Measurements from ENCODE around the gene G6PD.

G6PD gene

GRCh38 chrX:154526901-154527675, 19.6 kb downstream of the G6PD start:
- peak overlapping the region; percentile 63; the same call in 1 of the 2 replicates for H3K4me3 ChIP-seq (ENCODE audit: low read length)
- H3K9me3 ChIP-seq (ENCODE audit: insufficient read depth, low read depth, low read length): no peaks in the 10 kb centered on the region
- peak overlapping the region; percentile 63; the same call in 1 of the 2 replicates for H3K9ac ChIP-seq (ENCODE audit: low read depth, low read length)
- peaks cover 36% of the 10 kb centered on the region for H3K27me3 ChIP-seq (ENCODE audit: insufficient read depth, low read length)
- 0 out of 2 replicates have a peak, but pooled peaks cover 4% of the 10 kb centered on the region for H3K4me1 ChIP-seq (ENCODE audit: insufficient read depth, low read length)
- no peak overlapping the region for H3K27ac ChIP-seq (ENCODE audit: low read length)
- 0 out of 2 replicates have a peak, but pooled peaks cover under 1% of the 10 kb centered on the region for H3K36me3 ChIP-seq (ENCODE audit: insufficient read depth, low read depth, low read length)

- Histone ChIP-seq H3K9me3 (ENCODE audit: insufficient read depth, low read depth, low read length) (no peaks in the 10 kb centered on the region), H3K4me1 (ENCODE audit: insufficient read depth, low read length) (0 out of 2 replicates have a peak, but pooled peaks cover 4% of the 10 kb centered on the region), H3K27me3 (ENCODE audit: insufficient read depth, low read length) (peaks cover 36% of the 10 kb centered on the region), H3K9ac (ENCODE audit: low read depth, low read length) (no peak overlapping the region), H3K27ac (ENCODE audit: low read length) (no peak overlapping the region), H3K4me3 (ENCODE audit: low read length) (no peak overlapping the region), H3K36me3 (ENCODE audit: insufficient read depth, low read depth, low read length) (no peaks in the 10 kb centered on the region)
These were observed 20.8 kb downstream of the G6PD start for GRCh38 chrX:154525606-154526490.

GRCh38 chrX:154519389-154519788, 27.3 kb downstream of the G6PD start:
- Histone ChIP-seq H3K9me3 (ENCODE audit: insufficient read depth, low read depth, low read length) (no peaks in the 10 kb centered on the region), H3K4me3 (ENCODE audit: low read length) (no peak overlapping the region), H3K27ac (ENCODE audit: low read length) (no peak overlapping the region), H3K27me3 (ENCODE audit: insufficient read depth, low read length) (peaks cover 15% of the 10 kb centered on the region; the same call in 1 of the 2 replicates), H3K36me3 (ENCODE audit: insufficient read depth, low read depth, low read length) (no peaks in the 10 kb centered on the region), H3K4me1 (ENCODE audit: insufficient read depth, low read length) (peaks cover 4% of the 10 kb centered on the region; the same call in 1 of the 2 replicates), H3K9ac (ENCODE audit: low read depth, low read length) (no peak overlapping the region)

GRCh38 chrX:154517101-154517781, 29.4 kb downstream of the G6PD start:
- no peaks in the 10 kb centered on the region for H3K36me3 ChIP-seq (ENCODE audit: insufficient read depth, low read depth, low read length)
- H3K9me3 ChIP-seq (ENCODE audit: insufficient read depth, low read depth, low read length): no peaks in the 10 kb centered on the region
- H3K27ac ChIP-seq (ENCODE audit: low read length): no peak overlapping the region
- H3K27me3 ChIP-seq (ENCODE audit: insufficient read depth, low read length): no peaks in the 10 kb centered on the region; the same call in 1 of the 2 replicates
- H3K4me3 ChIP-seq (ENCODE audit: low read length): peak overlapping the region; percentile 63; the same call in 1 of the 2 replicates
- peaks cover 4% of the 10 kb centered on the region; the same call in 1 of the 2 replicates for H3K4me1 ChIP-seq (ENCODE audit: insufficient read depth, low read length)
- peak overlapping the region; percentile 65; the same call in 1 of the 2 replicates for H3K9ac ChIP-seq (ENCODE audit: low read depth, low read length)

GRCh38 chrX:154516656-154517100, 30.0 kb downstream of the G6PD start:
- Histone ChIP-seq H3K9me3 (ENCODE audit: insufficient read depth, low read depth, low read length) (no peaks in the 10 kb centered on the region), H3K27ac (ENCODE audit: low read length) (peak overlapping the region; percentile 16), H3K36me3 (ENCODE audit: insufficient read depth, low read depth, low read length) (no peaks in the 10 kb centered on the region), H3K4me1 (ENCODE audit: insufficient read depth, low read length) (peaks cover 4% of the 10 kb centered on the region; the same call in 1 of the 2 replicates), H3K9ac (ENCODE audit: low read depth, low read length) (peak overlapping the region; percentile 65; the same call in 1 of the 2 replicates), H3K27me3 (ENCODE audit: insufficient read depth, low read length) (no peaks in the 10 kb centered on the region), H3K4me3 (ENCODE audit: low read length) (peak overlapping the region; percentile 63)

GRCh38 chrX:154515966-154516655, 30.5 kb downstream of the G6PD start, which contains the start of gene FAM3A:
TSS of gene FAM3A (minus strand) at chrX:154516232. CDS start at chrX:154515772, 460 bp downstream.
- H3K4me1 ChIP-seq (ENCODE audit: insufficient read depth, low read length): peaks cover 4% of the 10 kb centered on the region; the same call in 1 of the 2 replicates
- no peaks in the 10 kb centered on the region for H3K9me3 ChIP-seq (ENCODE audit: insufficient read depth, low read depth, low read length)
- H3K9ac ChIP-seq (ENCODE audit: low read depth, low read length): peak within 1 kb of the TSS; percentile 65; the same call in 1 of the 2 replicates
- peak within 1 kb of the TSS; percentile 68 for H3K4me3 ChIP-seq (ENCODE audit: low read length)
- H3K27ac ChIP-seq (ENCODE audit: low read length): peak within 1 kb of the TSS; percentile 16
- H3K36me3 ChIP-seq (ENCODE audit: insufficient read depth, low read depth, low read length): no peaks in the 10 kb centered on the region
- H3K27me3 ChIP-seq (ENCODE audit: insufficient read depth, low read length): no peaks in the 10 kb centered on the region

GRCh38 chrX:154515090-154515965, 31.3 kb downstream of the G6PD start:
- Histone ChIP-seq H3K36me3 (ENCODE audit: insufficient read depth, low read depth, low read length) (no peaks in the 10 kb centered on the region), H3K27me3 (ENCODE audit: insufficient read depth, low read length) (no peaks in the 10 kb centered on the region), H3K9ac (ENCODE audit: low read depth, low read length) (peak overlapping the region; percentile 51; the same call in 1 of the 2 replicates), H3K4me3 (ENCODE audit: low read length) (peak overlapping the region; percentile 68), H3K9me3 (ENCODE audit: insufficient read depth, low read depth, low read length) (no peaks in the 10 kb centered on the region), H3K4me1 (ENCODE audit: insufficient read depth, low read length) (peaks cover 4% of the 10 kb centered on the region; the same call in 1 of the 2 replicates), H3K27ac (ENCODE audit: low read length) (no peak overlapping the region)

GRCh38 chrX:154513716-154514115, 32.9 kb downstream of the G6PD start:
- Histone ChIP-seq H3K4me3 (ENCODE audit: low read length) (no peak overlapping the region), H3K27me3 (ENCODE audit: insufficient read depth, low read length) (no peaks in the 10 kb centered on the region), H3K9ac (ENCODE audit: low read depth, low read length) (no peak overlapping the region), H3K27ac (ENCODE audit: low read length) (no peak overlapping the region), H3K36me3 (ENCODE audit: insufficient read depth, low read depth, low read length) (no peaks in the 10 kb centered on the region), H3K4me1 (ENCODE audit: insufficient read depth, low read length) (peaks cover 4% of the 10 kb centered on the region; the same call in 1 of the 2 replicates), H3K9me3 (ENCODE audit: insufficient read depth, low read depth, low read length) (no peaks in the 10 kb centered on the region)

GRCh38 chrX:154512879-154513553, 33.6 kb downstream of the G6PD start:
- Histone ChIP-seq H3K27ac (ENCODE audit: low read length) (no peak overlapping the region), H3K27me3 (ENCODE audit: insufficient read depth, low read length) (no peaks in the 10 kb centered on the region), H3K9ac (ENCODE audit: low read depth, low read length) (no peak overlapping the region), H3K4me3 (ENCODE audit: low read length) (no peak overlapping the region), H3K36me3 (ENCODE audit: insufficient read depth, low read depth, low read length) (no peaks in the 10 kb centered on the region), H3K4me1 (ENCODE audit: insufficient read depth, low read length) (peaks cover 2% of the 10 kb centered on the region; the same call in 1 of the 2 replicates), H3K9me3 (ENCODE audit: insufficient read depth, low read depth, low read length) (no peaks in the 10 kb centered on the region)
